Amniotic stem cell (primary cell): ENCODE data around the gene STK11.
A peak's percentile ranks its signal among the peaks of the same experiment; 100 is the strongest.

ENCODE experiments used
- DNase-seq: peaks from one replicate; lab custom pipeline; 2025; lab: John Stamatoyannopoulos, UW

Gene STK11

DNA sequence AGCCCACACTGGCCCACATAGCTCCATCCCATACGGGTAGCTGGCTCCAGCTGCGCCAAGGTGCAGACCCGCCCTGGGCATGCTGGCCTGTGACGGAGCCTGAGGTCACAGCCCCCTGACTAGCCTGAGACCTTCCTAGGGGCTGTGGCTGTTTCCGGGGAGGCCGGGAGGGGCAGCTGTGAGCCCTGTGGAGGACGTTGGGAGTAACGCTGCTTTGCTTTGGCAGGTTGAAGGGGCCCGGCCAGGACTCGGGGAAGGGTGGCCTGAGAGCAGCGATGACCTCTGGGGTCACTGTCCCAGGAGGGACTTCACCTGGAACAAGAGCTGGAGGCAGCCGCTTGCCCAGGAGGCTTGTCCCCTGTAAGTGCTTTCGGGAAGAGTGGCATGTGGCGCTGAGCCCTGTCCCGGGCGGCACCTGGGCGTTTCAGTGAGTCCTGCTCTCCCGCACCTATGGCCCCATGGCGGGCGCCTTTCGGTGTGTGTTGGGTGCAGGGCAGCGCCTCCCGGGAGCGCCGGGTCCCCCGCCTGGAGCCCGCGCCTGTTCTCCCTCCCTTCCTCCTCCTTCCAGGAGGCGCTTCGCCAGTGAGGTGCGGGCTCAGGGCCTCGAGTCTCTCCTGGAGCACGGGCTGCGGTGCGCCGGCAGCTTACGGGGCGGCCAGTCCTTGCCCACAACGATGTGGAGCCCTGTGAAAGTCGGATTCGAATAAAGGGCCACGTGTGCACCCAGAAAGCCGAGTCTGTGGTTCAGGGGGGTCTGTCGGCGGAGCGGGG, 68.7 kb downstream of the STK11 start:
- no peak for DNase-seq

DNA sequence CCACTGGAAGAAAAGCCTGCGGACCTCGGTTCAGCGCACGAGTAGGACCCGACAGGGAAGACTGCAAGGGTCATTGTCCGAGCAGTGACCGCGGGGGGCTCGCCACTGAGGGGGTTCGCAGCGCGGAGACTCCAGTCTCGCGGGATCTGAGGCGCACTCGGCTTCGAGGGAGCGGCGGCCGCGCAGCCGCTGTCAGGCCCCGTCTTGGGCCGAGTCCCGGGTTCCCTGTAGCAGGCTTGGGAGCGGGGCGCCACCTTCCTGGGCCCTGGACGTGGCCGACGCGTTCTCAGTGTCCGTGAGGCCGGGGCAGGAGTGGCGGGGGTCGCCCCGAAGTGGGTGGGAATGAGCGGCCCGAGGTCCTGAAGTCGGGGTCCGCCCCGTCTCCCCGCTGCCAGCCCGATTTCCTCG, 69.3 kb downstream of the STK11 start:
- DNase-seq, result no peak

DNA sequence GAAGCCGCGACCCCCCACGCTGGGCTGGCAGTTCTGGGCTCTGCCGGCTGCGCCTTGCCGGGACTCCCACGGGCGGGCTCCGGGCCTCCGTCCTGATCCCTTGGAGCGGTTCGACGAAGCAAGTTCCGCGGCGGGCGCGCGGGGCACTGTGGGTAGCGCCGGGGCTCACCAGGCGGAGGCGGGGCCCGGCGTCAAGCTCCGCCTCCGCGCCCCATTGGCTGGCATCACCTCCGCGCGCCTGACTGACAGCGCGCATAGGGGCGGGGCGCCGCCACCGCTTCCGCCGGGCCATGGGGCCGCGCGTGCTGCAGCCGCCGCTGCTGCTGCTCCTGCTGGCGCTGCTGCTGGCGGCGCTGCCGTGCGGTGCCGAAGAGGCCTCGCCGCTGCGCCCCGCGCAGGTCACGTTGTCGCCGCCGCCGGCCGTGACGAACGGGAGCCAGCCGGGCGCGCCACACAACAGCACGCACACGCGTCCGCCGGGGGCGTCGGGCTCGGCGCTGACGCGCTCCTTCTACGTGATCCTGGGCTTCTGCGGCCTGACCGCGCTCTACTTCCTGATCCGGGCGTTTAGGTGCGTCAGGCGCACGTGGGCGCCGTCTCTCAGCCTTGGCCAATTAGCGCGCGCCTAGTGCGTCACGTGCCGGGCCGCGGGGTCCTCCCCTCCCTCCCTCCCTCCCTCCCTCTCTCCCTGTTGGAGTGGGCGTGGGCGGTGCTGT, 69.8 kb downstream of the STK11 start, which contains the start of gene FAM174C:
FAM174C (plus strand) TSS at position 271 of the 716 bp plus-strand sequence; CDS start at position 291, 20 bp downstream.
- DNase-seq, result peak; percentile 88

DNA sequence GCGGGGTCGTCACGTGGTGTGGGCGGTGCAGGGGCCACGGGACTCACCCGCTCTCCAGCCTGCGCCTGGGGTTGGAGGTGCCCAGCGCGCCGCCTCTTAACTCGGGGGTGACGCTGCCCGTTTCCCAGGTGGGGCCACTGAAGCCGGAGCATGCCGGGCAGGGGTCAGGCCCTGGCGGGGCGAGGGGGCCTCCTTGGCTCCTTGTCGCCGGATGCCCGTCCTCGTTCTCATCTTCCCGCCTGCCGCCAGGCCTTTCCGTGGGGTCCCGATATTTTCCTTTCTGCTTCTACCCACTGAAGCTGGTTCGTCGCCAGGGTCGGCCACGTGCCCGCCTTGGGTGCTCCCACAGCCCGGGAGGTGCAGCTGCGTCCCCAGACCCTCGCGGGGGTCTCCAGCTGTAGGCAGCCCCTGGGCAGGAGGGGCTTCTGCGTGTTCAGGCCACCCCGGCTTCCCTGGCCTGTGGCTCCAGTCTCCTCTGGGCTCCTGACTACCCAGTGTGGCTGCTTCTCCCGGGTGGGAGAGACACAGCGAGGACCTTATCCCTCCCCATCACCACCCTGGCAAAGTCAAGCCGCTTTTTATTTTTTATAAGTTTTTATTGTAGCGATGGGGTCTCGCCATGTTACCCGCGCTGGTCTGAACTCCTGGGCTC, 70.5 kb downstream of the STK11 start:
- DNase-seq, result no peak

- no peak for DNase-seq
Measured at GRCh38 chr19:1276628-1277022, 71.0 kb downstream of the STK11 start.

- DNase-seq, result no peak
Measured at GRCh38 chr19:1277061-1277460, 71.5 kb downstream of the STK11 start.
